Measurements from ENCODE around the gene GATA2.
A peak's percentile ranks its signal among the peaks of the same experiment; 100 is the strongest.

Gene GATA2

GRCh38 chr3:128456776-128457715 lies 36.0 kb downstream of the GATA2 start:
- H3K4me1 ChIP-seq (ENCODE audit: insufficient read depth, poor library complexity, severe bottlenecking) = no peaks in the 10 kb centered on the region
- DNase-seq (ENCODE audit: low spot score) = no peak
- H3K9me3 ChIP-seq (ENCODE audit: severe bottlenecking) = no peaks in the 10 kb centered on the region
- no peaks in the 10 kb centered on the region for H3K27me3 ChIP-seq (ENCODE audit: insufficient read depth, poor library complexity, severe bottlenecking)
- ATAC-seq (ENCODE audit: low read depth) = no peak
- no peak for TF ChIP-seq CTCF (IDR thresholded peaks at IDR 0.05; ENCODE audit: poor library complexity, severe bottlenecking)
- no peaks in the 10 kb centered on the region for H3K36me3 ChIP-seq (ENCODE audit: low read depth)
- no peak overlapping the region for H3K27ac ChIP-seq (ENCODE audit: poor library complexity, severe bottlenecking)
- no peak overlapping the region for H3K4me3 ChIP-seq (ENCODE audit: severe bottlenecking)

GRCh38 chr3:128455786-128456748 lies 36.9 kb downstream of the GATA2 start:
- H3K9me3 ChIP-seq (ENCODE audit: severe bottlenecking) = no peaks in the 10 kb centered on the region
- H3K36me3 ChIP-seq (ENCODE audit: low read depth) = no peaks in the 10 kb centered on the region
- no peak for TF ChIP-seq CTCF (IDR thresholded peaks at IDR 0.05; ENCODE audit: poor library complexity, severe bottlenecking)
- ATAC-seq (ENCODE audit: low read depth) (peak; percentile 26; the same call in 1 of the 3 replicates), DNase-seq (ENCODE audit: low spot score) (no peak)
- no peak overlapping the region for H3K27ac ChIP-seq (ENCODE audit: poor library complexity, severe bottlenecking)
- H3K27me3 ChIP-seq (ENCODE audit: insufficient read depth, poor library complexity, severe bottlenecking) = no peaks in the 10 kb centered on the region
- H3K4me3 ChIP-seq (ENCODE audit: severe bottlenecking) = no peak overlapping the region
- no peaks in the 10 kb centered on the region for H3K4me1 ChIP-seq (ENCODE audit: insufficient read depth, poor library complexity, severe bottlenecking)

DNA sequence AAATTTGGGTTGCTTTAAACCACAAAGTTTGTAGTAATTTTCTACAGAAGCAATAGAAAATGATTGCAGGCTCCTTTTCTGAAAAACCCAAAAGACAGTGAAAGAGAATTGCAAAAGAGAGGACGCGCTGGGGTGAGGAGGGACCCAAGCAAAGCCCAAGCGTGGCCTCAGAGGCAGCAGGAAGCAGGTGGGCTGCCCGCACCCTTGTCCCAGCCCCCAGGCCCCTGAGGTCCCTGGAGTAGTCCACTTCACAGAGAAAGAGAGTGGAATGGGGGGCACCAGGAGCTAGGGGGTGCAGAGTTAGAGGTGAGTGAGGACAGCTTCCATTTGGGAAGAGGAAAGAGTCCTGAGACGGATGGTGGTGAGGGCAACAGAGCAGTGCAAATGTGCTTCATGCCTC lies 37.9 kb downstream of the GATA2 start:
- ATAC-seq (ENCODE audit: low read depth) = no peak
- Histone ChIP-seq H3K27me3 (ENCODE audit: insufficient read depth, poor library complexity, severe bottlenecking) (no peaks in the 10 kb centered on the region), H3K4me3 (ENCODE audit: severe bottlenecking) (no peak overlapping the region), H3K27ac (ENCODE audit: poor library complexity, severe bottlenecking) (no peak overlapping the region), H3K36me3 (ENCODE audit: low read depth) (no peaks in the 10 kb centered on the region), H3K4me1 (ENCODE audit: insufficient read depth, poor library complexity, severe bottlenecking) (no peaks in the 10 kb centered on the region), H3K9me3 (ENCODE audit: severe bottlenecking) (no peaks in the 10 kb centered on the region)
- TF ChIP-seq CTCF (IDR thresholded peaks at IDR 0.05; ENCODE audit: poor library complexity, severe bottlenecking) = no peak
- DNase-seq (ENCODE audit: low spot score) = no peak

GRCh38 chr3:128454310-128454618 lies 38.7 kb downstream of the GATA2 start:
- no peak for DNase-seq (ENCODE audit: low spot score)
- no peaks in the 10 kb centered on the region for H3K4me1 ChIP-seq (ENCODE audit: insufficient read depth, poor library complexity, severe bottlenecking)
- H3K27ac ChIP-seq (ENCODE audit: poor library complexity, severe bottlenecking) = no peak overlapping the region
- H3K9me3 ChIP-seq (ENCODE audit: severe bottlenecking) = no peaks in the 10 kb centered on the region
- ATAC-seq (ENCODE audit: low read depth) = no peak
- H3K27me3 ChIP-seq (ENCODE audit: insufficient read depth, poor library complexity, severe bottlenecking) = no peaks in the 10 kb centered on the region
- no peak for TF ChIP-seq CTCF (IDR thresholded peaks at IDR 0.05; ENCODE audit: poor library complexity, severe bottlenecking)
- no peaks in the 10 kb centered on the region for H3K36me3 ChIP-seq (ENCODE audit: low read depth)
- H3K4me3 ChIP-seq (ENCODE audit: severe bottlenecking) = no peak overlapping the region

Measured in RWPE2 (cell line).